Ammon's horn (tissue), 1 donor: ENCODE data around the gene PLET1.

ENCODE experiments used
- DNase-seq: peaks from one replicate; pipeline ENCODE4 v3.0.0-alpha.2; 2016; ENCODE audit warnings: low spot score

Gene PLET1

GRCh38 chr11:112238041-112238440, 22.6 kb downstream of the PLET1 start:
- no peak for DNase-seq

DNA sequence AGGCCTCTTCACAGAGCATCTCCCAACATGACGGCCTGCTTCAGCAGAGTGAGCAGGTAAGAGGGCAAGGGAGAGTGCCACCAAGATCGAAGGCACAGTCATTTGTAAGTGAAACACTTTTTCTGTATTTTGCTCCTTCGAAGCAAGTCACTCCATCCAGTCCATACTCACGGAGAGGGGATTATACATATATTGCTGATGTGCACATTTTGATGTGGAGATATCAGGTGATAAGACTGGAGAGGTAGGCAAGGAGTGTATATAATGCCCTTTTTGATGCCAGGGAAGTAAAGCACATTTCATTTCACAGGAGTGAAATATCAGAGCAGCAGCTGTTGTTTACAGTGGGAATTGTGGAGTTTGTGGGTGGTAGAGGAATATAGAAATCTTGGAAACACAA, 23.2 kb downstream of the PLET1 start:
- DNase-seq = no peak

DNA sequence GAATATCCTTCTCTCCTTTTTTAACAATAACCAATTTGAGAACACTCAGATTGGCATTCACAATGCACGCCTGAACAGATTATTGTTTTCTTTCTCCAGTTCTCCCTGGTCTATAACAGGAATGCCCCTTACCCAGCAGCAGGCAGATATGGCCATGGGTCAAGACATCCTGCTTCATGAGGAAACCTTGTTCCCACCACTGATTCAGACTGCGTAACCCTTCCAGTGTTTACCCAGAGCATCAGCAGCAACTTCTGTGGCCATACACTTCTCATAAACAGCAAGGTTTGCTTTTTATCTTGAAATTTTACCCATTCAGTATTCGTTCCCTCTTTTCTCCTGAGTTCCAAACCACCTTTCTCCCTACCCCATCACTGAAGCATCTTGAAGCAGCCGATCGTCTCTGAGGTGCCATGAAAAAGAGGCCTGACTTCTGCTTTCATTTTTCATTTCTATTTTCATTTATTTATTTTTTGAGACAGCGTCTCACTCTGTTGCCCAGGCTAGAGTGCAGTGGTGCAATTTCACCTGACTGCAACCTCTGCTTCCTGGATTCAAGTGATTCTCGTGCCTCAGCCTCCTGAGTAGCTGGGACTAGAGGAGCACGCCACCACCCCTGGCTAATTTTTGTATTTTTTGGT, 24.8 kb downstream of the PLET1 start:
- DNase-seq = no peak

GRCh38 chr11:112231952-112232351, 28.7 kb downstream of the PLET1 start:
- no peak for DNase-seq

DNA sequence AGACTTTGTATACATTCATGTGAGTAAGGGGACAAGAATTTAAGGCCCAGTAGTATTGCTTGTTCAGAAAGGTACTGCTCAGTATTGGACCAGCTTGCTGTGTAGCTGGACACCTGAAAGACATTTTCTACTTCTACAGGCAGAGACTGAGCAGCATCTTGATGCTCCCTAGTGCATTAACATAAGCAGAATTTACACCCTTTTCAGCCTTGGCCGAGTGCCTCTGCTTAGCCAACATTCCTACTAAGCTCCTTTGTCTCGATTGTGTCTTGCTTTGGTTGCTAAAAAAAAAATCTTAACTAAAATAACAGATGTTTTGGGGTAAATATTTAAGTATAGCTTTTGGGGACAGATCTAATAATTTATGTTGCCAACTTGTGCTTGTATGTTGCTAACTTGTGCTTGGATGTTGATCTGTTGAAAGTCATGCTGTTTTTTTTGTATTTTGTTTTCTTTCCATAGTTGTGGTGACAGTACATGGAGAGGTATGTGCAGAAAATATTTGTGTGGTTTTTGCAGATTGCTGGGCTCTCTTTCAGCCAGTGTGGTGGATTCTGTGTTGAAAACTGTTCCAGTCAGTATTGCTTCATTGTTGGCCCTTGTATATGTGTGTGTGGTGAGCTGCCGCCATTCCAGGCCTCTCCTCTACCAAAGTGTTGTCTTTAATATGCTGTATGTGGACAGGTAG, 30.8 kb downstream of the PLET1 start:
- no peak for DNase-seq

DNA sequence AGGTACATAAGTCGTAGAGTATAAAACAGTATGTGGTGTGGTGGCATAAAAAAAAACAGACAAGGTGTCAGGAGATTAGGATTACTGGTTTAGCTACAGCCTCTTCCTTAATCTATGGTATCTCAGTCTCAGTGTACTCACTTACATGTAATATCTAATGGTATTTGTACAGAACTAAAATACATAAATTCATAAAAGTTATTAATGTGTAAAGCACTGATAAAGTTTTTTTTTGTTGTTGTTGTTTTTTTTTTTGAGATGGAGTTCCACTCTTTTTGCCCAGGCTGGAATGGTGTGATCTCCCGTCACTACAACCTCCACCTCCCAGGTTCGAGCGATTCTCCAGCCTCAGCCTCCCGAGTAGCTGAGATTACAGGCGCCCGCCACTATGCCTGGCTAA, 31.5 kb downstream of the PLET1 start:
- DNase-seq = no peak

DNA sequence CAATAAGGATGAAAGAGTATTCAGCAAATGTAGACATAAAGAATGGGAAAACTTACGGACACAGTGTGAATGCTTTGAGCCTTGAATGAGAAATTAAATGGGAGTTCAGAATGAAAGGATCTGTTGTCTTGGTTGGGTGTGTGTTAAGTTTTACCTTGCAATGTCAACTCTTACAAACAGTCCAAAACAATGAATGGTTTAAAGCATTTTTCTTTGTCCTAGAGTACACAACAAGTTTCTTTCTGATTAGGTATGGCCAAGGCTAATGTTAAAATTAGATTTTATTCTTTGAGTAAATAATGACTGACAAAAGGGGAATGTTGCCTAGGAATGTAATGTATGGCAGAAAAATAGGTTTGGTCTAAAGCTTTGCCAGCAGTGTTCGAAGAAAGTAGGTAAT, 32.0 kb downstream of the PLET1 start:
- DNase-seq = no peak

GRCh38 chr11:112227471-112227870, 33.2 kb downstream of the PLET1 start:
- no peak for DNase-seq

- DNase-seq = peak; percentile 33
Measured at GRCh38 chr11:112226831-112227401, 33.7 kb downstream of the PLET1 start.

DNA sequence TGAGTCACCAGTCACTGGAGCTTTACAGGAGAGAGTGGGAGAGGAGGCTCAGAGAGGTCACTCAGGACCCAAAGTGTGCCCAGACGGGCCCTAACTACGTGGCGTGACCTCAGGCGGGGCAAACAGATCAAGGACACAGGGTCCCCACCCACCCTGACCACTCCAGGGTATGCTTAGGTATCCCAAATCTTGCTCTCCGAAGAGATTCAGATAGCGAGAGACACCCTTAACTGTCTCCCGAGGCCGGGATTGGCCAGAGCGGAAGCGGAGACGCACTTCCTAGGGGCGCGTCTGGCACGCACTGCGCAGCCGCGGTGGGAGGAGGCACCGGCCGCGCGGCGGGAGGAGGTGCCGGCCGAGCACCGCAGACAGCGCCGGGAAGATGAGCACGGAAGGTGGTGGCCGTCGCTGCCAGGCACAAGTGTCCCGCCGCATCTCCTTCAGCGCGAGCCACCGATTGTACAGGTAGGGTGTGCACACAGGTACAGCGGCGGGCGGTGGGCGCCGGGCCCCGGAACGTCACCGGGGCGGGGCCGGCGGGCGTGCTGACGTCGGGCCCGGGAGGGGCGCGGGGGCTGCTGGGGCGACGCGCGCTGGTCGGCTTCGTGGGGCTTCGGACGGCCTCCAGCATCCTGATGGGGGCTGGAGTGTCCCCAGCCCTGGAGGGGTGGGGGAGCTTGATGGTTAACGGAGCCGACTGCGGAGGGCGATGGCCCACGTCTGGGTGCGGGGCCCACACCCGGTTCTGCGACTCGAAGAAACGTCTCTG, 34.4 kb downstream of the PLET1 start, which contains the start of gene PTS:
TSS of gene PTS (plus strand) at position 367 of the 769 bp plus-strand sequence. CDS start at position 383, 16 bp downstream.
- DNase-seq = peak; percentile 93

DNA sequence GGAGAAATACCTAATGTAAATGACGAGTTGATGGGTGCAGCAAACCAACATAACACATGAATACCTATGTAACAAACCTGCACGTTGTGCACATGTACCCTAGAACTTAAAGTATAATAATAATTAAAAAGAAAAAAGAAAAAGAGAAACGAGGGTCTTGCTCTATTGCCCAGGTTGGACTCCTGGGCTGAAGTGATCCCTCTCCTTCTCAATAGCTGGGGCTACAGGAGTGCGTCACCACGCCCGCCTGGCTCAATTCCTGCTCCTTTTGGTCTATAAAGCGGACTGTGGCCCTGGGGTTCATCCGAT, 35.0 kb downstream of the PLET1 start:
- no peak for DNase-seq

- DNase-seq = no peak
Measured at GRCh38 chr11:112223754-112224532, 36.7 kb downstream of the PLET1 start.

GRCh38 chr11:112223121-112223520, 37.5 kb downstream of the PLET1 start:
- no peak for DNase-seq

- DNase-seq = no peak
Measured at GRCh38 chr11:112222303-112222702, 38.4 kb downstream of the PLET1 start.

DNA sequence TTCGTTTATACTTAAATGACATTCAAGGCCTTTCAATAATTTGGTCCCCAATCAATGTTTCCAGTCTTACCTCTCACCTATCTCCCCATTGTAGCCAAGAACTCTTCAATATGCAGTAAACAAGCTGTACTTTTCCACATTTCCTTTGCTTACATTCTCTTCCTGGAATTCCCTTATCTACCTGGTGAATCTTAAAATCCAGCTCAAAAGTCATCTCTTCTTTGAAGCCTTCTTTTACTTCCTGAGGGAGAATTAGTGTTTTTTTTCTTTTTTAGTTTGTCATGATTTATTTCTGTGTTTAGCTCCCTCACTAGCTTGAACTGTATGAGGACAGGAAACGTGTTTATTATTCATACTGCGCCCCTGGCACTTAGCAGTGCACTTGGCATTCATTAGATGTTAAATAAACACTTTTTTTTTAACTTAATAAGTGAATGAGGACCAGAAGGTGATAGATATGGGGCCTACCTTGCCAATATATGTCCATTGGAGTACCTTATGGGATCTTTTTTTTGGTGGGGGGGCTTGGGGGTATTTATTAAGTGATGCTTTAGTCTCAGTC, 39.3 kb downstream of the PLET1 start:
- no peak for DNase-seq

DNA sequence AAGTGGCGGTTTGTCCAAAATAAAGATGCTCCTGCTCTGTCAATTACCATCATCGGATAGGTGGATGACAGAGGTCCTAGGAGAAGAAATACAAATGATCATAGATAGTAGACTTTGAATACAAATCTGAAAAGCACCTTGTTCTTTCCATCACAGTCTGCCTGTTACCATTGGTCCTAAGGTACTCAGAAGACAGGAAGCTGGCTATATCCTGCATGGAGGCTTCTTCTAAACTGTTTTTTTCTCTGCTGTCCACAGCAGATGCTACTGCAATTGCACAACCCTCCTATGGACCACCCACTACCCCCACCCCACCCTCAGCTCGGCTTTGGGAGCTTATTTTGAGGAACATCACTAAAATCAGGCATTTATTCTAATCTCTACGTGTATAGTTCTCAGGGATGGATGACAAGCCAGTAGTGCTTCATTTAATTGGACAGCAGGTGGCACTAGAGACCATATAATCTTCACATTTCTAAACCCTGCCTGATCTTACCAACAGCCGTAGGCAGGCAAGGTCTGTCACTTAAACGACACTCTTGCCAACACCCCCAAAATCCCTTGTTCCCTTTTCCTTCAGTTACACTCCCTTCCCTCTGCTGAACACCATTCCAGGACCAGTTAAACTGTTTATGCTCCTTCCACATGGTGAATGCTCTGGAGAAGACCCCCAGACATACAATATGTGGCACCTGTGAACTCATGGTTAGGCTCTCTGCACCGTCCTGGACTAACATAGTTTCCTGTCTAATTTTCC, 41.0 kb downstream of the PLET1 start:
- peak; percentile 93 for DNase-seq

- no peak for DNase-seq
Measured at GRCh38 chr11:112216561-112217105, 44.0 kb downstream of the PLET1 start.

DNA sequence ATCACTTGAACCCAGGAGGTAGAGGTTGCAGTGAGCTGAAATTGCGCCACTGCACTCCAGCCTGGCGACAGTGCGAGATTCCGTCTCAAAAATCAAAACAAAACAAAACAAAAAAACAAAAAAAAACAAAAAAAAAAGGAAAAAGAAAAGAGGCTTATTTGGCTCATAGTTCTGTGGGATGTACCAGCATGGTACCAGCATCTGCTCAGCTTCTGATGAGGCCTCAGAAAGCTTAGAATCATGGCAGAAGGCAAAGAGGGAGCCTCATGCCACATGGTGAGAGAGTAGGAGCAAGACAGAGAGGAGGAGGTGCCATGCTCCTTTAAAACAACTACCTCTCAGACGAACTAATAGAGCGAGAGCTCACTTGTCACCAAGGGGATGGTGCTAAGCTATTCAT, 45.0 kb downstream of the PLET1 start:
- DNase-seq = no peak

- DNase-seq = no peak
Measured at GRCh38 chr11:112213753-112214152, 46.9 kb downstream of the PLET1 start.

- no peak for DNase-seq
Measured at GRCh38 chr11:112212710-112213109, 48.0 kb downstream of the PLET1 start.

DNA sequence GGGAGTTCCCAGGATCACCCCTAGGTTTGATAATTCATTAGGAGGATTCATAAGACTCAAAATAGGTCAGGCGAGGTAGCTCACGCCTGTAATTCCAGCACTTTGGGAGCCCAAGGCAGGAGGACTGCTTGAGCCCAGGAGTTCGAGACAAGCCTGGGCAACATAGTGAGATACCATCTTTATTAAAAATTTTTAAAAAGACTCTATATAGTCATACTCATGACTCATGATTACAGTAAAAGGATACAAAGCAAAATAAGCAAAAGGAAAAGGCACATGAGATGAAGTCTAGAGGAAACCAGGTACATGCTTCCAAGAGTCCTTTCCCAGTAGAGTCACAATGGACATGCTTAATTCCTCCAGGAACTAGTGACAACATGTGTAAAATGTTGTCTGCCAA, 48.4 kb downstream of the PLET1 start:
- no peak for DNase-seq
